GM12878 (cell line): ENCODE results near the gene WDR11. TPM values are rescaled to one million over a fixed set of nuclear protein-coding genes. Genes with fewer than 3 reads are reported as not detected.
A peak's percentile ranks its signal among the peaks of the same experiment; 100 is the strongest.

ENCODE experiments used
- ATAC-seq: fragments of 200-7000 bp; cut with Tn5 transposase; 3 replicates; pipeline ENCODE4 v1.9.1; 2020; ENCODE audit warnings: mild to moderate bottlenecking, moderate library complexity
- BruUV-seq: library from RNA; stranded (reverse); fragments of 400-500 nt; replicated peaks from 2 replicates; lab custom pipeline; 2021; lab: Mats Ljungman, UMichigan
- CTCF ChIA-PET: fragments of 300-600 bp; sonication (Branson Sonifier 250); formaldehyde crosslinking; extraction: SDS; loops from one replicate; lab custom pipeline; 2021; ENCODE audit warnings: inconsistent platforms; lab: Yijun Ruan, JAX
- POLR2A ChIA-PET: fragments of 350-600 bp; formaldehyde crosslinking; extraction: SDS; loops from one replicate; lab custom pipeline; 2021; ENCODE audit warnings: inconsistent platforms; lab: Charles Lee
- RAD21 ChIA-PET: fragments of 300-600 bp; sonication (Branson Sonifier 250); formaldehyde crosslinking; loops from one replicate; lab custom pipeline; 2023; ENCODE audit warnings: antibody characterized with exemption; ENCODE audit not compliant: unreplicated experiment; lab: Charles Lee
- SMC1A ChIA-PET: fragments of 300-600 bp; sonication (Branson Sonifier 250); formaldehyde crosslinking; loops from one replicate; lab custom pipeline; 2023; ENCODE audit not compliant: unreplicated experiment, uncharacterized antibody; lab: Charles Lee
- DNase-seq: peaks from one replicate; pipeline ENCODE4 v3.0.0-alpha.2; 2011; ENCODE audit warnings: low read depth, low spot score
- FAIRE-seq: peaks from 3 replicates; lab custom pipeline; 2011; peaks lifted over from hg19 to GRCh38; lab: Jason Lieb, UNC
- H2AFZ ChIP-seq: 2 replicates; pipeline ENCODE4 v1.6.0; 2011; ENCODE audit warnings: low read depth, low read length, control low read depth; ENCODE audit not compliant: control insufficient read depth
- H3K27ac ChIP-seq: 2 replicates; pipeline ENCODE4 v1.5.1; 2011; ENCODE audit warnings: control low read depth; ENCODE audit not compliant: control insufficient read depth, insufficient read depth
- H3K27me3 ChIP-seq, 2 experiments: replicated peaks in 1 of 2; 2 replicates each; pipeline versions ENCODE4 v1.6.0 to v1.6.1; 2011; ENCODE audit warnings: low read length in 1 of 2; ENCODE audit not compliant: control insufficient read depth in 2 of 2, insufficient read depth in 2 of 2
- H3K36me3 ChIP-seq, 2 experiments: 2 replicates each; pipeline ENCODE4 v1.5.1; 2011; ENCODE audit warnings: low read length in 1 of 2; ENCODE audit not compliant: control insufficient read depth in 2 of 2, insufficient read depth in 2 of 2
- H3K4me1 ChIP-seq: 2 replicates; pipeline ENCODE4 v1.6.1; 2011; ENCODE audit warnings: mild to moderate bottlenecking, low read length, moderate library complexity, mixed read lengths; ENCODE audit not compliant: control insufficient read depth, insufficient read depth
- H3K4me2 ChIP-seq: 2 replicates; pipeline ENCODE4 v1.6.0; 2011; ENCODE audit warnings: control low read depth; ENCODE audit not compliant: control insufficient read depth, insufficient read depth
- H3K4me3 ChIP-seq: fragments of 200-600 bp; sonication (generic); 2 replicates; pipeline ENCODE4 v1.5.1; 2016
- H3K79me2 ChIP-seq: 2 replicates; pipeline ENCODE4 v1.6.0; 2011; ENCODE audit warnings: low read length; ENCODE audit not compliant: control insufficient read depth, insufficient read depth
- H3K9ac ChIP-seq: 2 replicates; pipeline ENCODE4 v1.8.0; 2011; ENCODE audit warnings: low read length, control low read depth, mixed read lengths; ENCODE audit not compliant: control insufficient read depth, insufficient read depth
- H3K9me3 ChIP-seq: replicated peaks from 3 replicates; pipeline ENCODE4 v1.5.1; 2011; ENCODE audit warnings: mild to moderate bottlenecking, low read length; ENCODE audit not compliant: control insufficient read depth, insufficient read depth
- H4K20me1 ChIP-seq: 2 replicates; pipeline ENCODE4 v1.6.0; 2011; ENCODE audit not compliant: control insufficient read depth, insufficient read depth
- CTCF ChIP-seq, 3 experiments: IDR thresholded peaks in 2 of 3; conservative IDR thresholded peaks in 1 of 3; 2 replicates each; pipeline ENCODE4 v1.5.1; 2011; ENCODE audit warnings: low read depth in 3 of 3, low read length in 3 of 3, mild to moderate bottlenecking in 3 of 3, control low read depth in 2 of 3, moderate library complexity in 2 of 3, inconsistent platforms in 1 of 3, mixed read lengths in 1 of 3; ENCODE audit not compliant: control insufficient read depth in 2 of 3, insufficient read depth in 1 of 3; ENCODE audit errors: extremely low read depth in 1 of 3
- RAD21 ChIP-seq: IDR thresholded peaks from 2 replicates; pipeline ENCODE4 v1.6.1; 2011; ENCODE audit warnings: mild to moderate bottlenecking, low read depth, low read length, moderate library complexity; ENCODE audit not compliant: insufficient read depth
- SMC3 ChIP-seq: IDR thresholded peaks from 2 replicates; pipeline ENCODE4 v1.6.1; 2011; ENCODE audit warnings: low read length, improper control_type of control experiment, borderline replicate concordance
- SPI1 ChIP-seq: IDR thresholded peaks from 2 replicates; pipeline ENCODE4 v1.6.1; 2011; ENCODE audit warnings: low read depth, mild to moderate bottlenecking, low read length, moderate library complexity, borderline replicate concordance; ENCODE audit not compliant: insufficient read depth
- WGBS: methylation state at CpG from one replicate; pipeline ENCODE4 v1.1.6; 2016; ENCODE audit warnings: low lambda C conversion rate; ENCODE audit not compliant: insufficient replicate concordance, insufficient coverage; ENCODE audit errors: missing lambda C conversion rate; 5-methylcytosine and 5-hydroxymethylcytosine counted together
- in situ Hi-C: fragments of 300-500 bp; cut with MboI; formaldehyde crosslinking; loops from 9 replicates; pipeline ENCODE4 v1.14.3; 2018; ENCODE audit warnings: mixed read lengths
- intact Hi-C: fragments of 100-400 bp; cut with micrococcal nuclease; formaldehyde crosslinking; loops from one replicate; pipeline ENCODE4 v1.14.2; 2022; ENCODE audit not compliant: unreplicated experiment
- polyA plus RNA-seq, 11 experiments: library from polyadenylated mRNA; depleted of rRNA in 4 of 11; unstranded in 6 of 11; stranded (reverse) in 5 of 11; fragments of >200 nt; fragmentation: Nextera tagmentation in 4 of 11; fragmentation: Illumina TruSeq in 1 of 11; extraction: Ambion mirVana in 4 of 11; extraction: Trizol in 1 of 11; gene quantifications; 1 replicate in 1 of 11; 2 replicates in 10 of 11; pipeline versions ENCODE4 v1.2.1 to v1.2.3, GENCODE V29; 2011 to 2016; ENCODE audit warnings: inconsistent platforms in 2 of 11, missing spikeins in 2 of 11, low read depth in 1 of 11
- total RNA-seq, 4 experiments: library from RNA; depleted of rRNA in 3 of 4; stranded (reverse); fragments of >200 nt in 3 of 4; fragmentation: Illumina TruSeq in 1 of 4; extraction: Trizol in 1 of 4; gene quantifications; 2 replicates each; pipeline versions ENCODE4 v1.2.1 to v1.2.3, GENCODE V29; 2013 to 2021

WDR11 gene
- total and polyA plus RNA-seq, 10 of the 15 experiments (the other 5 are each of a cell fraction or from before 2014, with no cell fraction given), result 21.3 to 132 (median 42.6) TPM

GRCh38 chr10:120824881-120825309 is 26.3 kb upstream of the WDR11 start:
- BruUV-seq, result no TSS peak
- TF ChIP-seq RAD21 (peak; percentile 55; the same call in 1 of the 2 replicates), SMC3 (peak; percentile 43; the same call in 1 of the 2 replicates), SPI1 (no peak), CTCF (IDR thresholded peaks at IDR 0.05 in 2 of 3, conservative IDR thresholded peaks at IDR 0.05 in 1 of 3; ENCODE audit: control insufficient read depth in 2 of 3, extremely low read depth in 1 of 3, insufficient read depth in 1 of 3, low read depth in 3 of 3, low read length in 3 of 3) (peak; percentile 67 to 80 (median 77))
- Histone ChIP-seq H3K27me3 (no peaks in the 10 kb centered on the region), H4K20me1 (no peaks in the 10 kb centered on the region), H3K27ac (no peak overlapping the region), H3K4me2 (no peak overlapping the region), H3K9me3 (no peaks in the 10 kb centered on the region), H2AFZ (no peak overlapping the region), H3K4me1 (peaks cover 20% of the 10 kb centered on the region), H3K36me3 (no peaks in the 10 kb centered on the region), H3K79me2 (no peaks in the 10 kb centered on the region), H3K9ac (no peak overlapping the region), H3K4me3 (no peak overlapping the region)
- ChIA-PET RAD21 (interaction anchor here (0.6 kb wide), 1 partner anchor 1017 kb away, joined by 3 read pairs; no protein-coding TSS in a partner anchor), SMC1A (interaction anchor here (0.6 to 1.1 kb wide), 2 partner anchors 21 to 119 kb away, joined by 3 to 4 read pairs; no protein-coding TSS in a partner anchor), POLR2A (no interaction called here), CTCF (interaction anchor here (0.6 to 3.5 kb wide), 11 partner anchors 9 to 1236 kb away, joined by 3 to 28 read pairs (median 3); no protein-coding TSS in a partner anchor)
- DNase-seq (no peak), ATAC-seq (peak; percentile 76), FAIRE-seq (no peak)
- intact Hi-C loops (no loop called here), in situ Hi-C loops (no loop called here)
- WGBS, result 47% methylated on average over 9 of the region's 9 CpGs
